Transverse colon (tissue), 4 donors: ENCODE measurements around the gene GPR62. TPM values are rescaled to one million over a fixed set of nuclear protein-coding genes. Genes with fewer than 3 reads are reported as not detected.

Source experiments
- DNase-seq: peaks from one replicate; pipeline ENCODE4 v3.0.0-alpha.2; 2019
- H3K27ac ChIP-seq, 4 donors: fragments of 200-600 bp; sonication (generic); 2 replicates each; pipeline ENCODE4 v1.5.1; 2016 to 2018; ENCODE audit warnings: inconsistent platforms in 4 of 4
- H3K27me3 ChIP-seq: fragments of 200-600 bp; sonication (generic); 2 replicates; pipeline ENCODE4 v1.5.1; 2017; ENCODE audit warnings: inconsistent platforms
- H3K36me3 ChIP-seq, 4 donors: fragments of 200-600 bp; sonication (generic); 2 replicates each; pipeline ENCODE4 v1.5.1; 2017 to 2019; ENCODE audit warnings: inconsistent platforms in 4 of 4
- H3K4me1 ChIP-seq, 4 donors: fragments of 200-600 bp; sonication (generic); 2 replicates each; pipeline ENCODE4 v1.5.1; 2017 to 2020; ENCODE audit warnings: inconsistent platforms in 4 of 4
- H3K4me3 ChIP-seq, 4 donors: fragments of 200-600 bp; sonication (generic); 1 replicate in 1 of 4; 2 replicates in 3 of 4; pipeline versions ENCODE4 v1.5.1 to v1.6.1; 2017 to 2019; ENCODE audit warnings: inconsistent platforms in 4 of 4
- H3K9me3 ChIP-seq, 2 donors: fragments of 200-600 bp; sonication (generic); 2 replicates each; pipeline ENCODE4 v1.5.1; 2017 to 2019; ENCODE audit warnings: inconsistent platforms in 2 of 2
- CTCF ChIP-seq, 5 experiments: fragments of 200-600 bp in 3 of 5; fragments of 450-650 bp in 2 of 5; sonication (generic) in 3 of 5; IDR thresholded peaks; 1 replicate in 2 of 5; 2 replicates in 3 of 5; pipeline ENCODE4 v1.5.1; 2016 to 2017; ENCODE audit warnings: antibody characterized with exemption in 5 of 5, inconsistent platforms in 3 of 5, mild to moderate bottlenecking in 2 of 5, moderate library complexity in 1 of 5
- EP300 ChIP-seq: sonication (generic); formaldehyde crosslinking; IDR thresholded peaks from one replicate; pipeline ENCODE4 v1.6.1; 2017; ENCODE audit warnings: antibody characterized with exemption, low read depth
- POLR2A ChIP-seq: fragments of 450-650 bp; IDR thresholded peaks from one replicate; pipeline ENCODE4 v1.6.1; 2016; ENCODE audit warnings: antibody characterized with exemption, mild to moderate bottlenecking, moderate library complexity
- POLR2AphosphoS5 ChIP-seq, 3 donors: sonication (generic); formaldehyde crosslinking; IDR thresholded peaks; one replicate each; pipeline ENCODE4 v1.6.1; 2016; ENCODE audit warnings: antibody characterized with exemption in 3 of 3
- WGBS, 2 donors: methylation state at CpG; one replicate each; pipeline ENCODE4 v1.1.5; 2018; ENCODE audit warnings: low coverage in 1 of 2; 5-methylcytosine and 5-hydroxymethylcytosine counted together
- in situ Hi-C, 4 donors: fragments of 200-750 bp; cut with MboI; loops; one replicate each; pipeline versions ENCODE4 v1.15.0 to v1.15.1; 2017; ENCODE audit warnings: low sequenced_read_pairs in 3 of 4, low pct_ligation_motif_present in 1 of 4, low pct_unique_long_range_greater_than_20kb in 1 of 4
- intact Hi-C: fragments of 100-400 bp; cut with DNase I; formaldehyde crosslinking; loops from one replicate; pipeline ENCODE4 v1.15.1; 2023; ENCODE audit warnings: low total_unique reads
- total RNA-seq, 4 donors: library from RNA; depleted of rRNA; stranded (reverse); fragments of >200 nt; gene quantifications; one replicate each; pipeline ENCODE4 v1.1.0, GENCODE V29; 2016

Gene GPR62
- total RNA-seq, result not detected

GRCh38 chr3:51955175-51955892 lies at the start of gene GPR62:
TSS of gene GPR62 (plus strand) at chr3:51955381. CDS start at chr3:51955653, 272 bp downstream.
- Histone ChIP-seq H3K4me3 (peak within 1 kb of the TSS; percentile 22 to 53 (median 38)), H3K4me1 (peaks cover 0 to 16% (median 10%) of the 10 kb centered on the region in 4 donors), H3K9me3 (no peaks in the 10 kb centered on the region), H3K27ac (peak within 1 kb of the TSS; percentile 64 to 84 (median 80)), H3K36me3 (no peaks in the 10 kb centered on the region), H3K27me3 (peaks cover 20% of the 10 kb centered on the region)
- WGBS, 2 donors, result 59% methylated on average over 29 of the region's 33 CpGs; no CpG with 5 or more reads in 1 of the 2 donors
- TF ChIP-seq POLR2A (no peak), CTCF (IDR thresholded peaks at IDR 0.05) (no peak), POLR2AphosphoS5 (IDR thresholded peaks at IDR 0.05) (no peak), EP300 (no peak)
- DNase-seq, result no peak
- in situ Hi-C loops, result no loop called here
- intact Hi-C loops, result no loop called here

- Histone ChIP-seq H3K27me3 (no peaks in the 10 kb centered on the region), H3K4me3 (no peak overlapping the region), H3K4me1 (no peaks in the 10 kb centered on the region), H3K27ac (no peak overlapping the region), H3K9me3 (no peaks in the 10 kb centered on the region), H3K36me3 (no peaks in the 10 kb centered on the region)
- in situ Hi-C loops, result no loop called here
- WGBS, 2 donors, result 73 to 84% methylated on average over 3 to 4 of the region's 4 CpGs
- no peak for DNase-seq
- TF ChIP-seq POLR2A, result no peak
- intact Hi-C loops, result no loop called here
Observed at GRCh38 chr3:51908026-51908425, 47.2 kb upstream of the GPR62 start.

- no peaks in the 10 kb centered on the region for H3K36me3 ChIP-seq
- TF ChIP-seq POLR2AphosphoS5 (IDR thresholded peaks at IDR 0.05), result no peak
- TF ChIP-seq POLR2A, result no peak
- TF ChIP-seq EP300, result no peak
- no peak for TF ChIP-seq CTCF (IDR thresholded peaks at IDR 0.05)
- no peak overlapping the region for H3K27ac ChIP-seq
- intact Hi-C loops, result no loop called here
- DNase-seq, result no peak
- H3K4me1 ChIP-seq, result no peaks in the 10 kb centered on the region
- H3K27me3 ChIP-seq, result no peaks in the 10 kb centered on the region
- 53 to 62% methylated on average over 5 of the region's 5 CpGs for WGBS, 2 donors
- no peaks in the 10 kb centered on the region for H3K9me3 ChIP-seq
- no peak overlapping the region for H3K4me3 ChIP-seq
- in situ Hi-C loops, result no loop called here
Observed at GRCh38 chr3:51916418-51916817, 38.8 kb upstream of the GPR62 start.

- DNase-seq, result no peak
- no peaks in the 10 kb centered on the region for H3K27me3 ChIP-seq
- H3K27ac ChIP-seq, result no peak overlapping the region
- TF ChIP-seq CTCF (IDR thresholded peaks at IDR 0.05) (no peak), POLR2AphosphoS5 (IDR thresholded peaks at IDR 0.05) (no peak), POLR2A (no peak), EP300 (no peak)
- intact Hi-C loops, result no loop called here
- no peaks in the 10 kb centered on the region for H3K36me3 ChIP-seq
- no peak overlapping the region for H3K4me3 ChIP-seq
- in situ Hi-C loops, result no loop called here
- no peaks in the 10 kb centered on the region for H3K4me1 ChIP-seq
- WGBS, 2 donors, result 79 to 82% methylated on average over 8 to 11 of the region's 11 CpGs
- H3K9me3 ChIP-seq, result no peaks in the 10 kb centered on the region
Observed at GRCh38 chr3:51921081-51921578, 34.1 kb upstream of the GPR62 start.
